LNCaP clone FGC (cell line): ENCODE results near the gene TJAP1.
A peak's percentile ranks its signal among the peaks of the same experiment; 100 is the strongest.
"Not testable (repeated sequence)": the region's sequence is repeated elsewhere in the genome, so short reads cannot be mapped to it uniquely, and the experiment has no call there.

Source experiments
- DNase-seq: peaks from one replicate; pipeline ENCODE4 v3.0.0-alpha.2; 2011; ENCODE audit warnings: low read depth
- H3K4me3 ChIP-seq: 2 replicates; pipeline ENCODE4 v1.5.1; 2011; ENCODE audit warnings: mild to moderate bottlenecking, low read depth, low read length, control low read depth
- CTCF ChIP-seq: IDR thresholded peaks from 2 replicates; pipeline ENCODE4 v1.5.1; 2012; ENCODE audit warnings: mild to moderate bottlenecking; ENCODE audit not compliant: control insufficient read depth, insufficient read depth; ENCODE audit errors: extremely low read depth

Gene TJAP1

GRCh38 chr6:43495409-43495941 lies 18.1 kb downstream of the TJAP1 start:
- TF ChIP-seq CTCF: peak; percentile 29
- H3K4me3 ChIP-seq: no peak overlapping the region
- no peak for DNase-seq

- DNase-seq: no peak
- peak; percentile 45 for TF ChIP-seq CTCF
- no peak overlapping the region for H3K4me3 ChIP-seq
Measured at GRCh38 chr6:43496370-43497128, 19.2 kb downstream of the TJAP1 start.

GRCh38 chr6:43497129-43497396 lies 19.7 kb downstream of the TJAP1 start:
- no peak for TF ChIP-seq CTCF
- no peak overlapping the region for H3K4me3 ChIP-seq
- DNase-seq: no peak

DNA sequence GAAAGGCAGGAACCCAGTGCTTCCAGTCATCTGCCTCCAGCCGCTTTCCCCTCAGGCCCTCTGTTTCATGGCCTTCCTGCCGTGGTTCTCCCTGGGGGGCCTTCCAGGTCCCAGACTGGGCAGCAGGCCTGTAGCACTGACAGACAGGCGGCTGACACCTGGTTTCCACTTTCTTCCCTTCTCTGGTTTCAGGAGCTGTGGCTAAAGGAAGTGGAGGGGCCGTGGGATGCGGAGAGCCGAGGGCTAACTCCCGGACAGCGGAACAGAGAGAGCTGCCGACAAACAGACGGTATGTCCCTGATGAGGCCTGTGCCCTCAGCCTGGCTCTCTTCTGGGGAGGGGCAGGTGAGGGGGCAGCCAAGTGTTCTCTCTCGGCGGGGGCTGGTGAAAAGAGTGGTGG lies 20.3 kb downstream of the TJAP1 start:
- TF ChIP-seq CTCF: no peak
- DNase-seq: no peak
- H3K4me3 ChIP-seq: no peak overlapping the region

DNA sequence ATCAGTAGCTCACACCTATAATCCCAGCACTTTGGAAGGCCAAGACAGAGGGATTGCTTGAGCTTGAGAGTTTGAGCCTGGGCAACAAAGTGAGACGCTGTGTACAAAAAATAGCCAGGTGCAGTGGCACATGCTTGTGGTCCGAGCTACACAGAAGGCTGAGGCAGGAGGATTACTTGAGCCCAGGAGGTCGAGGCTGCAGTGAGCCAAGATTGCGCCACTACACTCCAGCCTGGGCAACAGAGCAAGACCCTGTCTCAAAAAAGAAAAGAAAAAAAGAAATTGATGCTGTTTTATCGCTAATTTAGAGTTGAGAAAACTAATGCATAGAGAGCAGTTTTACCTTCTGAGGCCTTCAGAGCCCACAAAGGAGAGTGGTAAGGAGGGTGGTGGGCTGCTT lies 20.9 kb downstream of the TJAP1 start:
- H3K4me3 ChIP-seq, DNase-seq: not testable (repeated sequence)

DNA sequence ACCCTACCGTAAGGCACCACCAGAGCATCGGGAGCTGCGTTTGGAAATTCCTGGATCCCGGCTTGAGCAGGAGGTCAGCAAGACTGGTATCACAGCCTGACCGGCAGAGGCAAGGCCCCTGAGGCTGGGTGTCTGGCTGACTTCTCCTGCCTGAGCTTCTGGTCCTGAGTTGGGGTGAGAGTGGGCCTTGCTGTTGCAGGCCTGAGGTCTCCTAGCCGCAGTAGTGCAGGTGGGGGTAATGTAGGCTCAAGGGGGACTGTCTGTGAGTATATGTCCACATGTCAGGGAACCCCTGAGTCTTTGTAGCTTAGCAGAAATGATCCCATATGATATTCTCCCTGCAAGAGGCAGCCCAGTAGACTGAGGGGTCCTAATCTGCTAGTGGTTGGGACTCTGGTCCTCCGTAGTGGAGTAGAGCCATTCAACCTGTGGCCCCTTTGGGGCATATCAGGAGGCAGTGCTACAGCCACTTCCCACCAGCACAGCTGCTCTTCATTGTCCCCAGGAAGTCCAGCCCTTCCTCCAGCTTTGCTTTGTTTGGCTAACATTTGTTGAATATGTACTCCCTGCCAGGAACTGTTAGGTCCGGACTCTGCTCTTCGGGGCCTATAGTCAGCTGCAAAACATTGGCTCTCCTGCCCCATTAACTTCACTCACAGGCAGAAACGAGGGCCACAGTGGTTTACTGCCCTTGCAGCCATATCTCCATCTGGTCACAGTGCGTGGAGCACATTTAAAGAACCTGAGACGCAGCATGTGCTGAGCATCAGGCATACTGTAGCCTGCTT lies 21.9 kb downstream of the TJAP1 start:
- H3K4me3 ChIP-seq: no peak overlapping the region
- no peak for TF ChIP-seq CTCF
- no peak for DNase-seq

DNA sequence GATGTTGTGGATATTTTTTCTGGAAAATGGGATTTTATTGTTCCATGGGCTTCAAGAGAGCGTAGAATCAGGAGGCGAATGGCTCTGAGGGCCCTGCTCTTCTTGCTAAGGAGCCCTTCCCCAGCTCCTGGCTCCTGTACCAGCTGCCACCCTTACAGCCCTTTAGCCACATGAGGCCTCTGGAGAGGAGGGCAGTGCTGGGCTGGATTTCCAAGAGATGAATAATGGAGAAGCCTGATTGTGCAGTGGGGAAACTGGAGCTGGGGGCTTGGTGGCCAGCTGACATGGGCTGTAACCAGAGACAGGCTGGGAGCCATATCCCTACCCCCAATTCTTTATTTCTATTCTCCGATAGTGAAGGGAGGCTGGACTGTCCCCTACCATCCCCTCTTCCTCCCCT lies 23.6 kb downstream of the TJAP1 start:
- TF ChIP-seq CTCF: no peak

More for the DNA sequence above, 23.6 kb downstream of the TJAP1 start:
- no peak for DNase-seq
- H3K4me3 ChIP-seq: no peak overlapping the region
